ENCODE results near the gene CCDC38. TPM values are rescaled to one million over a fixed set of nuclear protein-coding genes. Genes with fewer than 3 reads are reported as not detected.

CCDC38 gene
- polyA plus RNA-seq, 1 donor from 2014 or later, result not detected

DNA sequence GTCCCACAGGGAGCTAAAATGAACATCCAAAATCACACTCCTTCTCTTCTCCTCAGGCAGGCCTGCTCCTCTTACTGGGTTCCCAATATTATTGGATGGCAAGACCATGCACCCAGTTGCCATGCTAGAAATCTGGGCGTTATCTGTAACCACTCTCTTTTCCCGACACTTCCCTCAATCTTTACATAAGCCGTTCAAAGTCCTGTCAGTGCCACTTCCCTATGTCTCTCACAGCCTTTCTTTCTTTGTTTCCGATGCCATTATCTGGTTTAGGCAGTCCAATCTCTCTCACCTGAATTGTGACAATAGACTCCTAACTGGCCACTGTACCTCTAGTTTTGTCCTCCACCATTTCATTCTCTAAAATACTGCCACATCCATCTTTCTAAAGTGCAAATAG is 59.5 kb downstream of the CCDC38 start:
- no peaks in the 10 kb centered on the region for H3K27me3 ChIP-seq (ENCODE audit: insufficient read depth, low read depth, low read length)
- no peak overlapping the region for H3K27ac ChIP-seq (ENCODE audit: low read length)
- H3F3A ChIP-seq (ENCODE audit: insufficient read depth, low read length, poor library complexity, severe bottlenecking), result no peaks in the 10 kb centered on the region
- H3K9me2 ChIP-seq (ENCODE audit: insufficient read depth, low read length), result no peaks in the 10 kb centered on the region
- no peaks in the 10 kb centered on the region for H3K9me3 ChIP-seq (ENCODE audit: low read length)
- H3K79me2 ChIP-seq (replicated peaks; ENCODE audit: insufficient read depth, low read length), result no peaks in the 10 kb centered on the region
- no peak overlapping the region for H2AFZ ChIP-seq (ENCODE audit: low read depth, low read length)
- no peak overlapping the region for H3K4me2 ChIP-seq (ENCODE audit: low read length)
- no peak overlapping the region for H3K4me3 ChIP-seq (ENCODE audit: low read length)
- TF ChIP-seq TAF1 (IDR thresholded peaks at IDR 0.05; ENCODE audit: low read depth) (no peak), EZH2 (IDR thresholded peaks at IDR 0.05; ENCODE audit: borderline replicate concordance, insufficient read depth, low read length, poor library complexity, severe bottlenecking) (no peak), POLR2AphosphoS5 (IDR thresholded peaks at IDR 0.05) (no peak), EP300 (conservative IDR thresholded peaks at IDR 0.05; ENCODE audit: poor library complexity, severe bottlenecking) (no peak), RAD21 (conservative IDR thresholded peaks at IDR 0.05) (no peak), MXI1 (conservative IDR thresholded peaks at IDR 0.05; ENCODE audit: poor library complexity, severe bottlenecking) (no peak), SMC3 (conservative IDR thresholded peaks at IDR 0.05; ENCODE audit: poor library complexity) (no peak)
- TF ChIP-seq, protein P1, sequence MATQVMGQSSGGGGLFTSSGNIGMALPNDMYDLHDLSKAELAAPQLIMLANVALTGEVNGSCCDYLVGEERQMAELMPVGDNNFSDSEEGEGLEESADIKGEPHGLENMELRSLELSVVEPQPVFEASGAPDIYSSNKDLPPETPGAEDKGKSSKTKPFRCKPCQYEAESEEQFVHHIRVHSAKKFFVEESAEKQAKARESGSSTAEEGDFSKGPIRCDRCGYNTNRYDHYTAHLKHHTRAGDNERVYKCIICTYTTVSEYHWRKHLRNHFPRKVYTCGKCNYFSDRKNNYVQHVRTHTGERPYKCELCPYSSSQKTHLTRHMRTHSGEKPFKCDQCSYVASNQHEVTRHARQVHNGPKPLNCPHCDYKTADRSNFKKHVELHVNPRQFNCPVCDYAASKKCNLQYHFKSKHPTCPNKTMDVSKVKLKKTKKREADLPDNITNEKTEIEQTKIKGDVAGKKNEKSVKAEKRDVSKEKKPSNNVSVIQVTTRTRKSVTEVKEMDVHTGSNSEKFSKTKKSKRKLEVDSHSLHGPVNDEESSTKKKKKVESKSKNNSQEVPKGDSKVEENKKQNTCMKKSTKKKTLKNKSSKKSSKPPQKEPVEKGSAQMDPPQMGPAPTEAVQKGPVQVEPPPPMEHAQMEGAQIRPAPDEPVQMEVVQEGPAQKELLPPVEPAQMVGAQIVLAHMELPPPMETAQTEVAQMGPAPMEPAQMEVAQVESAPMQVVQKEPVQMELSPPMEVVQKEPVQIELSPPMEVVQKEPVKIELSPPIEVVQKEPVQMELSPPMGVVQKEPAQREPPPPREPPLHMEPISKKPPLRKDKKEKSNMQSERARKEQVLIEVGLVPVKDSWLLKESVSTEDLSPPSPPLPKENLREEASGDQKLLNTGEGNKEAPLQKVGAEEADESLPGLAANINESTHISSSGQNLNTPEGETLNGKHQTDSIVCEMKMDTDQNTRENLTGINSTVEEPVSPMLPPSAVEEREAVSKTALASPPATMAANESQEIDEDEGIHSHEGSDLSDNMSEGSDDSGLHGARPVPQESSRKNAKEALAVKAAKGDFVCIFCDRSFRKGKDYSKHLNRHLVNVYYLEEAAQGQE (IDR thresholded peaks at IDR 0.05; ENCODE audit: borderline replicate concordance), result no peak
- TF ChIP-seq, protein P2, sequence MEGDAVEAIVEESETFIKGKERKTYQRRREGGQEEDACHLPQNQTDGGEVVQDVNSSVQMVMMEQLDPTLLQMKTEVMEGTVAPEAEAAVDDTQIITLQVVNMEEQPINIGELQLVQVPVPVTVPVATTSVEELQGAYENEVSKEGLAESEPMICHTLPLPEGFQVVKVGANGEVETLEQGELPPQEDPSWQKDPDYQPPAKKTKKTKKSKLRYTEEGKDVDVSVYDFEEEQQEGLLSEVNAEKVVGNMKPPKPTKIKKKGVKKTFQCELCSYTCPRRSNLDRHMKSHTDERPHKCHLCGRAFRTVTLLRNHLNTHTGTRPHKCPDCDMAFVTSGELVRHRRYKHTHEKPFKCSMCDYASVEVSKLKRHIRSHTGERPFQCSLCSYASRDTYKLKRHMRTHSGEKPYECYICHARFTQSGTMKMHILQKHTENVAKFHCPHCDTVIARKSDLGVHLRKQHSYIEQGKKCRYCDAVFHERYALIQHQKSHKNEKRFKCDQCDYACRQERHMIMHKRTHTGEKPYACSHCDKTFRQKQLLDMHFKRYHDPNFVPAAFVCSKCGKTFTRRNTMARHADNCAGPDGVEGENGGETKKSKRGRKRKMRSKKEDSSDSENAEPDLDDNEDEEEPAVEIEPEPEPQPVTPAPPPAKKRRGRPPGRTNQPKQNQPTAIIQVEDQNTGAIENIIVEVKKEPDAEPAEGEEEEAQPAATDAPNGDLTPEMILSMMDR (IDR thresholded peaks at IDR 0.05; ENCODE audit: poor library complexity, severe bottlenecking), result no peak
- H3K36me3 ChIP-seq (ENCODE audit: insufficient read depth, low read length), result no peaks in the 10 kb centered on the region
- no peak overlapping the region for H3K9ac ChIP-seq (ENCODE audit: low read length)
- H4K20me1 ChIP-seq (ENCODE audit: insufficient read depth), result no peaks in the 10 kb centered on the region

DNA sequence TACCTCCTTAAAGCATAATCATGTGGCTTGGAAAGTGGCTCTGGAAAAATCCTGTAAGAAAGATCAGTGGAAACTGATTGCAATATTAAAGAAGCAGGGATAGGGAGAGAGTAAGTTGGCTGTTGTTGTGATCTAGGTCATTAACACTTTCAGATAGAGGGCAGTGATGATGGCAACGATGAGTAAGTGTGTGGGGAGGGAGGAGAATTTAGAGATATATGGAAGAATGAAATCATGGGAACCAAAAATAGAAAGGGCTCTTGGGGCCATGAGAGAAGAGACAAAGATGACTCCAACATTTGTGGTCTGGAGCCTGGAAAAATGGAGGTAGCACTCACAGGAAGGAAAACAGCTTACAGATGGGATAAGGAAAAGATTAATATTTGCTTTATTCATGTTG is 60.3 kb downstream of the CCDC38 start:
- TF ChIP-seq EP300 (conservative IDR thresholded peaks at IDR 0.05; ENCODE audit: poor library complexity, severe bottlenecking) (no peak), POLR2AphosphoS5 (IDR thresholded peaks at IDR 0.05) (no peak), TAF1 (IDR thresholded peaks at IDR 0.05; ENCODE audit: low read depth) (no peak), MXI1 (conservative IDR thresholded peaks at IDR 0.05; ENCODE audit: poor library complexity, severe bottlenecking) (no peak)
- TF ChIP-seq, protein P1 (IDR thresholded peaks at IDR 0.05; ENCODE audit: borderline replicate concordance), result no peak
- H3K9me3 ChIP-seq (ENCODE audit: low read length), result no peaks in the 10 kb centered on the region
- no peaks in the 10 kb centered on the region for H3K79me2 ChIP-seq (replicated peaks; ENCODE audit: insufficient read depth, low read length)
- no peak overlapping the region for H3K4me3 ChIP-seq (ENCODE audit: low read length)
- H3K9me2 ChIP-seq (ENCODE audit: insufficient read depth, low read length), result no peaks in the 10 kb centered on the region
- H3K9ac ChIP-seq (ENCODE audit: low read length), result no peak overlapping the region
- H4K20me1 ChIP-seq (ENCODE audit: insufficient read depth), result no peaks in the 10 kb centered on the region
- no peak overlapping the region for H3K4me2 ChIP-seq (ENCODE audit: low read length)
- H3K36me3 ChIP-seq (ENCODE audit: insufficient read depth, low read length), result no peaks in the 10 kb centered on the region
- H3K27ac ChIP-seq (ENCODE audit: low read length), result no peak overlapping the region
- H2AFZ ChIP-seq (ENCODE audit: low read depth, low read length), result no peak overlapping the region
- H3F3A ChIP-seq (ENCODE audit: insufficient read depth, low read length, poor library complexity, severe bottlenecking), result no peaks in the 10 kb centered on the region
- H3K27me3 ChIP-seq (ENCODE audit: insufficient read depth, low read depth, low read length), result no peaks in the 10 kb centered on the region

All from neural cell (in vitro differentiated cells).